GM18858 (cell line): ENCODE measurements around the gene TEX2.
"Not testable (repeated sequence)": the region's sequence is repeated elsewhere in the genome, so short reads cannot be mapped to it uniquely, and the experiment has no call there.

ENCODE experiments used
- ATAC-seq: cut with Tn5 transposase; IDR thresholded peaks from one replicate; pipeline ENCODE4 v1.9.1; 2021; ENCODE audit not compliant: unreplicated experiment

TEX2 gene

DNA sequence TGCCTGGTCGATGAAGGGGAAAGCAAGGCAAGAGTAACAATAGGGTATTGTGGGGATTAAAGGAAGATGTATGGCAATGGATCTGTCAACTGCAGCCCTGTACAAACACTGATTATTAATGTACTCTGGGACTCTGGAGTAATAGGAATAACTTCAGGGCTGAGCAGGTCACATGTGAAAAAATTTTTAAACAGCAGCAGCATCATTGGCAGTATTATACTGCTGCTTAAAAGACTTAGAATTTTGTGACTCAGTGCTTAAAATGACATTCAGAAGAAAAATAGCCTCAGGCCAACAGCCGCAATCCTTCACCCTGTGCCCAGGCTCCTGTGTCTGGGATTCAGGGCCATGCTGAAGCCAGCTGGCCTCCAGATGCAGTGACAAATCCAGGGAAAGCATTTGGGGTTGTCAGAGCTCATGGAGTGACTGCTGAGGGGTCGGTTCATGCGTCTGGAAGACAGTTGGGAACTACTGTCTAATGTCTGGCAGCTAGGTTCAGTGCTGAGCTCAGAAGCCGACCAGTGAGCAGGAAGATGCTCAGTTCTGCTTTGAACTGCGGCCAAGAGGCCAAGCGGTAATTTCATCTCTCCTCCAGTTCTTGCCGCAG, 22.2 kb downstream of the TEX2 start:
- ATAC-seq: no peak

DNA sequence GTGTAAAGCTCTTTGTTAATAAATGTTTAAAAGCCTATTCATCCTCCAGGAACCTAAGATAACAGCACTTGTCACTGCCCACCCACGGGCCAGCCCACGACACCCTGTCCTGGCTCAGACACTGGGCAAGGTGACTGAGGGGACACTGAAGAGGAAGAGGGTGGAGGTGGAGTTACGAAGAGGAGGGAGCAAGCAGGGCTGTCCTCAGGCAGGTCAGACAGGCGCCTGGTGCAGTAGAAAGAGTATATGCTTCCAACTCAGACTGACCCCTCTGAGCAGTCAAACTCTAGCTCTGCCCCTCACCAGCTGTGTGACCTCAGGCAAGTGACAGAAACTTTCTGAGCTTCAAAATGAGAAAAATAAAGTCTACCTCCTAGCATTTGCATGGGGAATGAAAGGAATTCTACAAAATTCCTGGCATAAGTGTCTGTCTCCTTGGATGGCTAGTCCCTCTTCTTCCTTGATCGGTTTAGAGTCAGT, 22.8 kb downstream of the TEX2 start:
- ATAC-seq: no peak

DNA sequence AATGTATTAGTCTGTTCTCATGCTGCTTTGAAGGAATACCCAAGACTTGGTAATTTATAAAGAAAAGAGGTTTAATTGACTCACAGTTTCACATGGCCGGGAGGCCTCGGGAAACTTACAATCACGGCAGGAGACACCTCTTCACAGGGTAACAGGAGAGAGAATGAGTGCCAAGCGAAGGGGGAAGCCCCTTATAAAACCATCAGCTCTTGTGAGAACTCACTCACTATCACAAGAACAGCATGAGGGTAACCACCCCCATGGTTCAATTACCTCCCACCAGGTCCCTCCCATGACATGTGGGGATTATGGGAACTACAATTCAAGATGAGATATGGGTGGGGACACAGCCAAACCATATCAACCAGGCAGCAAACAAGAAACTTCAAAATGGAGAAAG, 24.6 kb downstream of the TEX2 start:
- ATAC-seq: not testable (repeated sequence)

DNA sequence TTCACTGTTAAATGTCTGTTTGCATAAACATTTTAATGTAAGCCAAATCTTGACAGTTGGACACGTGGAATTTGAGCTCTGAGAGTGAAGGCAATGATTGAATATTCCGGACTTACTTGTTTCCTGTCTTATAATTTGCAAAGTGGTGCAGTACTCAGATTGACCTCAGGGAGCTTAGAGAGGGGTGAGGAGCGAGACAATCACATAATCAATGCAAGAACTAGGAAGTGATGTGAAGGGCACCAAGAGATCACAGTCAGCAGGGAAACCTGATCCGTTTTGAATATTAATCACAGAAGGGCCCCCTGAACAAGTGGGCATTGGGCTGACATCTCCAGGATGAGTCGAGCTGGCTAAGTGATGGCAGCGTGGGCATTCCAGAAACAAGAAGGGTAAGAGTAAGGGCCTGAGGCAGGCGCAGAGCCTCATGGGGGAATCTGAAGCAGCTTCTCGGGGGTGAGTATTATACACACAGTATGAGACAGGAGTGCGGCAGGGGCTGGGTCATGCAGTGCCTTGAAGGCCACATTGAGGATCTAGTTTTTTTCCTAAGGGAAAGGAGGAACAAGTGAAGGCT, 26.1 kb downstream of the TEX2 start:
- ATAC-seq: no peak

DNA sequence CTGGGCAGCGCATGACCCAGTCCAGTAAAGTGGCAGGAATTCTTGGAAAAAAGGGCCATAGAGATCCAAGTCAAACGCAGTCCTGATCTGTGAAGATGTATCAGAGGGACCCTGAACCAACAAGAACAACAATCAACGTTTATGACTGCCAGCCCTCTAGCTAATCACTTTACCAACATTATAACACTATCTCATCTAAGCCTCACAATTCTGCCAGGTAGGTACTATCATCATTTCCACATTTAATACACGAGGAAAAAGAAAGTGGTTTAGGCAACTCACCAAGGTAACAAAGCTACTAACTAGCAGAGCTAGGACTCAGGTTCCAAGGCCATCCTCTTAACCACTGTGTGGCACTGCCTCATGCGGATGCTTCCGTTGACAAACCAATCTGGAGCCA, 28.1 kb downstream of the TEX2 start:
- no peak for ATAC-seq

DNA sequence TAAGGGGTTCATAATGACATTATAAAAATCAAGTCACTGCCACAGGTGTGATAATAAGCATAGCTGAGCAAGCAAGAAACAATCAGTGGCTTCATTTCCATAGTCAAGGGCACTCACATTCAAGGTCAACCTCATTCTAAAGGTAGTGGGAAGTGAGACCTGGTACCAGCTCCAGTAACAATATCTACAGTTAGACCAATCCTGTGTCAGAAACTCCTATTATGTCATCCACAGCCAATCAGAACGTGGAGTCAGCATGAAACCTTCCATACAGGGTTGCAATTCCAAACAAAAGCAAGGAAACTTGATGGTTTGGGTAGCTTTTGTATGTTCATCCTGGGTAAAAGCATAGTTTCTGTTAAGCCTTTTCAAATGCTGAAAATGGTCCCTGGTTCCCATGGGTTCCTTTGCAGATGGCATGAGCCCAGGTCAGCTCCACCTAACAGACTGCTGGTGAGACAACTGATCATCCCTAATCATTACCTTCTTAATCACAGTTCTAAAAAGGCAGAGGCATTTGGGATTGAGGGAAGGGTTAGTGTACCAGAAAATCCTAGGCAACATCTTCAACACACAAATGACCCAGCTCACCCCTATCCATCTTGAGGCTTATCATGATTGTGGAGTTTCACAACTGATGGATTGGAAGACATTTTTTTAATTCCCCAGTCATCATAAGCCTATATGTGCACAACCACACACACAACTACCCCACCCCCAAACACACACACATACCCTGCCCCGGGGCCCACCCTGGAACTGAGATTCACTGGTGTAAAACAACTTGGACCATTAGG, 30.4 kb downstream of the TEX2 start:
- no peak for ATAC-seq

DNA sequence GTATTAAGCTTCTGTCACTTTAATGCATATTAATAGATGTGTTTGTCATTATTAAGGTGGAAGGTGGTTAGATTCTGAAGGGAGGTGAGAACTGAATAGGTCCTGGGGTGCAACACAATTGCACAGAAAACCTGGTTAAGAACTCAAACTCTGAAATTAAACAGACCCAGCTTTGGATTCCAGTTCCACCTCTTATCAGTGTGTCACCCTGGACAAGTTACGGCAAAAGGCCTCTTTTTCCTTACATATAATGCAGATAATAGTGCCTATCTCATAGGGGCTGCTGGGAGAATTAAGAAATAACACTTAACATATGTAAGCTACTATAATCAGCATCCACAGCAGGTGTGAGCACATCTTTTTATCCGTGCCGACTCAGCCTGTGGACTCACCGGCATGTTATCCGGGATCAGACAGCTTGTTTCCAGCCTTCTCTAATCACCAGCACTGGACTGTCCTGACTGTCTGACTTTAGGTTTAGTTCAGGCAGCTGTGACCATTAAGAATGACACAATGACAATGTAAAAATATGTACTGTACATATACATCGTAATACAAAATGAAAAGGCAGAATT, 31.4 kb downstream of the TEX2 start:
- no peak for ATAC-seq

DNA sequence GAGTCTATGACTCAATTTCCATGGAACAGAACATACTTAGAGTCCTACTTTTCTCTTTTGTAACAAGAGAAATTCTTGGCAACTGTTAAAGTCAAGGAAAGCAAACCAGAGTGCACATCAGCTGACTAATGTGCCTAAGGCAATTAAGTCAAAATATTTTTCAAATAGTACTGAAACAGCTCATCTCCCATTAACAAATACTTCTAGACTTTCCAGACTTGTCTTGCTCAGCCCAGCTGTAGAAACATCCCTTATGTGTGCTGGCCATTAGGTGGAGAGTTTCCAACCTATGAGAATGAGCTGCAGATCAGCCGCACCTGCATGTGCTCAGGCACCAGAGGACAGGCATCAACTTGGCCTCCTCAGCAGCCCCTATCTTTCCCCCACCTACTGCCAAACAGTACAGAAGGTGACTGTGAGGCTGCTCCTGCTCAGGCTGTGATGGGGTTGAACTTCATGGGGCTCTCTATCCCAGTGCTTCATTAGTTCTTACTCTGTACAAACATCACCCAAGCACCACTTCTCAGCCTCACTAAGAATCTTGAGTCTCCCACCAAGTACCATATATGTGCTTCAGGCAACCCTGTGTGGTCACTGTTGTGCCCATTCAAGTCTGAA, 32.2 kb downstream of the TEX2 start:
- ATAC-seq: no peak

DNA sequence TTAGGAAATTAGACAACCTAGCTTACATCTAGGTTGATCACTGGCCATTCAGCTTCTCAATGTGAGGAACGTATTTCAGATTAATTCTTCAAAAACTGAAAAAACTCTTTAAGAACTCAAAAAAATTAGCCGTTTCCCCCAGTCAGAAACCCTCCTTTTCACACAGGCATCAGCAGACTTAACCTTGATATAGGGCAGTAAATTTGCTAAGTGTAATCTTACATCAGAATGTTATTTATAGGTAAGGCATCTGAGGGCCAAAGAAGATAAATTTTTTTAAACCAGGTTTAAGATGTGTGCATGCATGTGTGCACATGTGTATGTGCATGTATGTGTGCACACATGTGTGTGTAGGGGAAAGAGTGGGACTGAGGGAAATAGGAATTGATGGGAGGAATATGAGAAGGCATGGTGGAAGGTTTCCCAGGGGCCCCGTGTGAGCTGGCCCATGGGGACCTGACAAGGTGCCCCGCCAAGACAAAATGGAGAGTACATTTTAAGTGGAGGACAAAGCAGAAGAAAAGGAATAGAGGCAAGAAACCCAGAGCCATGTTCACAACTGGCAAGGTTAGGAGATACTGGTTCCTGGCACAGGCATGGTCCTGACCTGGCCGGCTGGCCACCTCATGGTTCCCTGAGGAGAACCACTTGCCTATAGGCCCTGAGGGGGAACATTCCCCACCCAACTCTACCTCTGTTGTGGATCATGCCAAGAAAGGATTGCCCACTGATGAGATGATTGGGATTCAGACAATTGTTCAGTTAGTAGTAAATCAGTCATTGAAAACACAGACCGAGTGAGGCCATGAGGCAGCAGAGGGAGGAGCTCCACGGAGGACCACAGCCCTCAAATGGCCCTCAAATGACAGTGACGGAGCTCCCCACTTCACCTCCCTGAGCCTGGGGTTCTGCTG, 33.0 kb downstream of the TEX2 start:
- ATAC-seq: no peak

DNA sequence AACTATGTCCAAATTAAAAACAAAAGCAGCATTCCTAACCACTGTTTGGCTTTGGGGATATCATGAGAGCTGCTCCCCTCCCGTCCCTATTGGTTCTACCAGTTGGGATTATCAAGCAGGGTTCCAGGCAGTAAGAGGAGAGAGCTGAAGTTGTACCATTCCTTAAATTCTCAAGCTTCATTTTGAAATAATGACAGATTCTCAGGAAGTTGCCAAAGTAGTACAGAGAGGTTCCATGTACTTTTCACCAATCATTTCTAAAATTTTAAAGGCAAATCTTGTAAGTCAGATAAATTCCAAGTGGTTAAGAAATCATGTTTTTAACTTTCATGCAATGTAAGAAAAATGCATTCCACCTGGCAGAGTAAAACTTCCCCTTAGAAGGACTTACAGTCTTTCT, 36.9 kb downstream of the TEX2 start:
- no peak for ATAC-seq

DNA sequence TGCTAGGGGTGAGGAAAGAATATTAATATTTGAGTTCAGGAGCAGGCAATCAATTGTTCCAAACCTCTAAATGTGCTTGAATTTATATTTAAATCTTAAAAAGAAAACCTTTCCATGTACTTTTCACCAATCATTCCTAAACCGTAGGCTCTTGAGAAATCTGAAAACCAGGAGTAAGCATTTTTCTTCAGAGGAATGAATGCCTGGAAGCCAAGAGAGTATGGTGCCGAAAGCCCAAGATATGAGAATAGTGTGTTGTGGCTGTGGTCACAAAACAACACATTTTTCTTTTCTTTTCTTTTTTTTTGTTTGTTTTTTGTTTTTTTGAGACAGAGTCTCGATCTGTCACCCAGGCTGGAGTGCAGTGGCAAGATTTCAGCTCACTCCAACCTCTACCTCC, 37.6 kb downstream of the TEX2 start:
- ATAC-seq: no peak

DNA sequence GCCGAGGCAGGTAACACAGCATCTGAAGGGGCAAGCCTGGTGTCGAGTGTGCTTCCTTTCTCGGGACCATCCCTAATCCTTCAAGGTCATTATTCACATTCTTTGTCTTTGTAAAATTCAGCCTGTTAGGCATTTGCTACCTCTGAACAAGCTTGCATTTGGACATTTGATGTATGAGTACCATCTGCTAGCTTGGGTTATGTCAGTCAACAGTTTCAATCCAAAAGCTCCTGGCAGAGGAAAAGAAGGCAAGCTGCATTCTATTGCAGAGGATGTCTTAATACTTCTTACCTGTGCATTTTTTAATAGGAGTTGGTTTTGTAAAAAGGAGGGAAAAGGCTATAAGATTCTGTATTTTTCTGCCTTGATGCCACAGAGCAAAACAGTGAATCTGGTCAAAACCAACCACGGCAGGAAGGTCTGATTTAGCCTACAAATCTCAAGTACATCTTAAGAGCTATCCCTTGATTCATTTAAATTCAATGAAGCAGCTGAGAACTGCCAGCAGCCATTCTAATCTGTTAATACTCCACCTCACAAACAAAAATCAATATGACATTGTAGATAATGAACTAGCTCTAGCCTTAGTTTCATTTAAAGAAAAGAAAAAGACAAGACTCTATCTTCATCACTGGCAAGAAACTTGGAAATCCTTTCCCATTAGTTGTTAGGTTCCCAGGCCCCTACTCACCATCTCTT, 39.0 kb downstream of the TEX2 start:
- ATAC-seq: no peak

DNA sequence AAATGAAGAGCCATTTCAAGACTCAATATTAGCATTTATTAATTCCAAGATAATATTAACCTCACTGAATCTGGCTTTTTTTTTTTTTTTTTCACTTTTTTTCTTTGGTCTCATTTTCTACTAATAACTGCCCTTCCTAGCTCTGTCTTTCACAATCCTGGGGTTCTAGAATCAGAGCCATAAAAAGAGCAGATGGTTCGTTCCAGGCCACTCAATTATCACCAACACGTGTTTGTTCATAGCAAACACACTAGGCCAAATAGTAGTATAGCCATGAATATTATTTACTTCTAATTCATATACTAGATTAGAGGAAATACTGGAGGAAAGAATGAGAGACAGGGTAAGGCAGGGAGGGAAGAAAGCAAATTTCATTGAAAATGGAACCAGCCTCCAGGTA, 39.8 kb downstream of the TEX2 start:
- no peak for ATAC-seq

DNA sequence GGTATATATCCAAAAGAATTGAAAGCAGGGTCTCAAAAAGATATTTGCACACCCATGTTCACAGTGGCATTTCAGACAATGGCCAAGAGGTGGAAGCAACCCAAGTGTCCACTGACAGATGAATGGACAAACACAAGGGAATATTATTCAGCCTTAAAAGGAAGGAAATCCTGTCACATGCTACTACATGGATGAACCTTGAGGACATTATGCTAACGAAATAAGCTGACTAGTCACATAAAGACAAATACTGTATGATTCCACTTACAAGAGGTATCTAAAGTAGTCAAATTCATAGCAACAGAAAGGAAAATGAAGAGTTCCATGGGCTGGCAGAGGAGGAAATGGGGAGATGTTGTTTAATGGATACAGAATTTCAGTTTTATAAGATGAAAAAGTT, 41.4 kb downstream of the TEX2 start:
- ATAC-seq: no peak

DNA sequence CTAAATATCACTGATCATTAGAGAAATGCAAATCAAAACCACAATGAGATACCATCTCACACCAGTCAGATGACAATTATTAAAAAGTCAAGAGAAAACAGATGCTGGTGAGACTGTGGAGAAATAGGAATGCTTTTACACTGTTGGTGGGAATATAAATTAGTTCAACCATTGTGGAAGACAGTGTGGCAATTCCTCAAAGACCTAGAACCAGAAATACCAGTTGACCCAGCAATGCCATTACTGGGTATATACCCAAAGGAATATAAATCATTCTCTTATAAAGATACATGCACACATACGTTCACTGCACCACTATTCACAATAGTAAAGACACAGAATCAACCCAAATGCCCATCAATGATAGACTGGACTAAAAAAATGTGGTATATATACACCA, 42.5 kb downstream of the TEX2 start:
- not testable (repeated sequence) for ATAC-seq

DNA sequence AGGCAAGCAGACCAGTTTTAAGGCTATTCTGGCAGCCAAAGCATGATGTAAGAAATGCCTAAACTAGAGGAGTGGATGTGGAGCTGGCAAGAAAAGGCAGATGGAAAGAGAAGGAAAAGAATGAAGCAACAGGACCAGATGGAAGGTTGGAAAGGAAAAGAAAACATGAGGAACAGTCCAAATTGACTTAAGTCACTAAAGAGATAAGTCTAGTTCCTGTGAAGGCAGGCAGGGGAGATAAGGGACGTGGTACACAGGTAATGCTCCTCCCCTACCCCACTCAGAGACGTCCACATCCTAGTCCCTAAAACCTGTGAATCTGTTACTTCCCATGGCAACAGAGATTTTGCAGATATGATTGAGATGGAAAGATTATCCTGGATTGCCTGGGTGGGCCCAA, 43.5 kb downstream of the TEX2 start:
- ATAC-seq: no peak

DNA sequence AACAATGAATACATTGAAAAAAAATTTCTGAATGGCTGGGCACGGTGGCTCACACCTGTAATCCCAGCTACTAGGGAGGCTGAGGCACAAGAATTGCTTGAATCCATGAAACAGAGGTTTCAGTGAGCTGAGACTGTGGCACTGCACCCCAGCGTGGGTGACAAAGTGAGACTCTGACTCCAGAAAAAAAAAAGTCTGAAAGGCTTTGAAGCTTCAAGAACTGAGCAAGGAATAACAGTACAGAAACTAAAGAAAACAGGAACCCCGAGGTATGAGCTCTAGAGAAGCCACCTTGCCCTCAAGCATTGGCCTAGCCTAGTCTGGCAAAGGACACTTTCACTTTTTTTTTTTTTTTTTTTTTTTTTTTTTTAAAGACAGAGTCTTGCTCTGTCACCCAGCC, 45.0 kb downstream of the TEX2 start:
- ATAC-seq: no peak

DNA sequence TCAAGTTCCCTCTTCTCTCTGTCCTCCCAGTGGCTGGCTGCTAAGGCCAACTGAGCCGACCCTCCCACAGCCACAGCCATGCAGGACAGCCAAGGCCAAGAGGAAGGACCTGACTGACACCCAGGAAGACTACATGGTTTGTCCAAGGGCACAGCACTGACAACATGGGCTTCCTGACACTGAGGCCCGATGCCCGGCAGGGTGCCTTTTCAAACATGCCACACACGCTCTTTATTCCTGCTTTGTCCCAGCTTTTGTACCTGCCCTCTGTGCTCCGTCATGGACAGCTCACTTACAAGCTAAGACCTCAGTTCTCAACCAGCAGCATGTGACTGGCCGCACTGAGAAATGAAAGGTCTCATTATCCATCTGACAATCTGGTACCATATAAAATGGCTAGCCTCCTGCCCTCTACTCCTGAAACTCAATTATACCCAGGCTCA, 45.8 kb downstream of the TEX2 start:
- no peak for ATAC-seq

DNA sequence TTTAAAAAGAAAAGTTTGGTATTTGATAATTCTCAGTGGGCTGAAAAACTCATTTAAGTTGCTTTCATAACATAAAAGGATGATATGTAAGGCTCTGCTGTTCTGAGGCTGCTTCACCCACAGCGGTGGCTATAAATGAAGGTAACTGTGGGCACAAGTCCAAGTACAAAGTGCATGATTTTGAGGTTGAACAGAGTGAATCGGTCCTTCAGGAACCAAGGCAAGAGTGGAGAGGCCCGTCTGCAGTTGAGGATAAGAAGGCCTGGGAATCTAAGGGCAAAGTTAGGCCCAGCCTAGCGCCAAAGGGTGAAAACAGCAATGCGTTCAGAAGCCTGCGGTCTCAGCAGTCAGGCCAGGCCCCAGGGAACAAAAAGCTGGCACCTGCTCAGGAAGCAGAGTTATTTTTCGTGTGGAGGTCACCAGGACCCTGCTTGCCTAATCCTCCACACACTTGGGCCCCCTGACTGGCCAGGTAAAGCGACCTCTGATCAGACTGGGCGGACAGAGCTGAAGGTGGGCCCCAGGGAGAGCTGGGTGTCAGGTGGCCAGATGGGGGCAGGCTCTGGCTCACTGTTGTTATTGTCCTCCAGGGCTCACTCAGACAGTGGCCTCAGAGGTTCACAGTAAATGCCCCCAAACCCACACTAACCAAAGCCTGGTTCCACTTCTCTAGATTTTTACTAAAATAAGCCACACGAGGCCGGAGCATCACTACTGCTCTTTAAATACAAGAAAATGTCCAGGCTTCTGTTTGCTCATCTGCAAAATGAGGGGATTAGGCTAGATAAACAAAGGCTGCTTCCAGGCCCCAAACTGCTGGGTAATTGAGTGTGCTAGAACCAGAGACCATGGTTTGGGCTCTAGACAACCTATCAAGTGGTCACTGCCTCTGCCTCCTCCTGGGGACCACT, 46.5 kb downstream of the TEX2 start:
- ATAC-seq: no peak
